ENCODE data around the gene HDAC7.

HDAC7 gene

DNA sequence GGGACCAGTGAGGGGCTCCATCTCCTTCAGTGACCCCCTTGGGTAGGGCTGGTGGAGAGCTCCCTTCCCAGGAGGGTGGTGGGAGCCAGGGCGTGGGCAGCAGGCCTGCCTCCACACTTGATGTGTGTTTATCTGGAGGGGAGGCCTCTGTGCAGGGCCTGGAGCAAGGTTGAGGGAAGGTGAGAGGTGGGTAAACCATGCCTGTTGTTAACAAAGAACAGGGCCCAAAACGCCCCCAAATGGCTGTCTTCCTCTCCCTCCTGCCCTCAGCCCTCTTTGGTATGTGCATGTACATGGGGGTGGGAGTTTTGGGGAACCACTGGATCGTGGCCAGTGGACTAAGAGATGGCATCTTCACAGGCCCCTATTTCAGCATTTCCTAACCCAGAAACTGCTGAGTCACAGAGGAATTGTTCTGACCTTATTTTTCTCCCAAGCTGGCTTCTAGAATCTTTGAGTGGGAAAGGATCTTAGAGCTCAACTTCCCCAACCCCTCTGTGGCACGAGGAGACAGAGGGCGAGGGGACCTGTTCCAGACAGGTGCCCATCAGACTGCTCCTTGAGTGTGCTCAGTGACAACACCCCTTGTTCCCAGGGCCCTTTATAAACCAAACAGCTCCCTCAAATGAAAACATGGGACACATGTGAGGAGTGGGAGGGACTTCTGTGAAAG is 43.1 kb downstream of the HDAC7 start:
- DNase-seq = no peak

DNA sequence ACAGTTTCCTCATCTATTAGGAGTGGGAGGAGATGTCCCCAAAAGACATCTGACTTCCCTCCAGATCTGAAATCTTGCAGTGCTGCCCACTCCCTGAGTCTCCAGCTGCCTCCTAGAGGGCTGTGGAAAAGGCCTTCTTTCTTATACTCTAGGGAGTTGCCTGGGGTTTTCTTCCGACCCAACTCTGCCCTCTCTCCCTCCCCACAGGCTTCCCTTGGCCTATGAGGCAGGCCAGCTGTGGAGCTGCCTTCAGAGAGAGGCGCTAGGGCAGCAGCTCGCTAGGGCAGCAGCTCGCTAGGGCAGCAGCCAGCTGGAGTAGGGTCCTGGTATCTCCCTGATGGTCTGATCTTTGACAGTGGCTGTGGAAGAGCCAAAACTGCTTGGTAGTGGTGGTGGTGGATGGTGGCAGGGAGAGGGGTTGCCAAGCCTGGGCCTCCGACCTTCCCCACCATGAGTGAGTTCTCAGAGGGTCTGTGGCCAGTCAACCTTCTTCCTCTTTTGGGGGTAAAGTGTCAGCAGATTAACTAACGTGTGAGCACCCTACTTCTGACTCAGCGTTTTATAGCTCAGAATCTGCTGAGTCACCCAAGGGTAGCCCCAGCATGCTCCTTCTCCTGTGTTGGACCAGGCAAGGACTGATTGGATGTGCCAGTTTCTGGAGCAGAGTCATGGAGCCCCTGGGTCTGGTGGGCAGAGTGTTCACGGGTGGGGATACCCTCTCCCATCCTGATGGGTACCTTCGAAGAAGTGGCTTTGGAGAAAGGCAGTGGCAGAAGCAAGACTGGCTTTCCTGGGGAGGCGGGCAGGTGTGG is 44.4 kb downstream of the HDAC7 start:
- DNase-seq = no peak

DNA sequence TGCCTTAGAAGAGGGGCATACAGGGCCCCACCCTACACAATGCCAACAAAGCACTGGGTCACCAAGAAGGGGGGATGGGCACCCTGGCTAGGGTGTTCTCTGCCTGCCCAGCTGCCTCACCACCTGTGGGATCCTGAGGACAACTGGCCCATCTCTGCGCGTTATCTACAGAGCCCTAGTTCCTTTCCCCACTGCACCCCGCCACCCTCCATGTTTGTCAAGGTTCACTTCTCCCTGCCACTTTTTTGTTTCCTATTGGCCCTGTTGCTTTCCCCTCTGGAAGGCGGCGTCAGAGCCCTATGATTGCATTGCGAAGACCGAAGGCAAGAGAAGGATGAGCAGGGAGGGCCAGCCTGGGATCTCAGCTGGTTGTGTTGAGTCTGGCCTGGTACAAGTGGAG is 45.0 kb downstream of the HDAC7 start:
- no peak for DNase-seq

DNA sequence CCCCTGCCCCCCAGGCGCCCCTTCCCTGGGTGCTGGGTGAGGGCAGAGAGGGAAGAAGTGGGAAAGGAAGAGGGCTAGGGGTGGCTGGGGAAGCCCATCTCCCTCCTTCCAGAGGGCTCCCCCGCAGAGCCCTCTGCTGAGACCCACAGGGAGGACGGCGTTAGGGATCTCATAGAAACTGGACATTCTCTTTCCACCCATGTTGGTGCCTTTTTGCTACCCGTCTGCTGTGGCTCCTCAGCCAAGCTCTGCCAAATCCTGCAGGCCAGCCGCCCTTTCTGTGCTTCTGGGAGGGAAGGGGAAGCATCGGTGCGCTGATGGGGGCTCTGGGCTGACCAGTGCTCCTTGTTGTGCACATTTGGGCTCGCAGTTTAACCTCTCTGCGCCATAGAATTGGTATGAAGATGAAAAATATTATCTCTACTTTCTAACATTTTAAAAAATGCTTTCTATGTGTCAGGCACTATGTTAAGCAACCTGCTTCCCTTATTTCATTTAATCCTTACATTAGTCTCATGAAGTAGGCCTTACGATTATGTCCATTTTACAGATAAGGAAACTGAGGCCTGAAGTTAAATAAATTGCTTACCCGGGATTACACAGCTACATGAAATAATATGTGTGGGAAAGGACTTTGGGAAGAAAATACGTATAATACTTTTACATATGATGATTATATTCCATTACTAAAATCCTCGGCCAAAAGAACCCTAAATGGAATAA is 45.7 kb downstream of the HDAC7 start:
- no peak for DNase-seq

DNA sequence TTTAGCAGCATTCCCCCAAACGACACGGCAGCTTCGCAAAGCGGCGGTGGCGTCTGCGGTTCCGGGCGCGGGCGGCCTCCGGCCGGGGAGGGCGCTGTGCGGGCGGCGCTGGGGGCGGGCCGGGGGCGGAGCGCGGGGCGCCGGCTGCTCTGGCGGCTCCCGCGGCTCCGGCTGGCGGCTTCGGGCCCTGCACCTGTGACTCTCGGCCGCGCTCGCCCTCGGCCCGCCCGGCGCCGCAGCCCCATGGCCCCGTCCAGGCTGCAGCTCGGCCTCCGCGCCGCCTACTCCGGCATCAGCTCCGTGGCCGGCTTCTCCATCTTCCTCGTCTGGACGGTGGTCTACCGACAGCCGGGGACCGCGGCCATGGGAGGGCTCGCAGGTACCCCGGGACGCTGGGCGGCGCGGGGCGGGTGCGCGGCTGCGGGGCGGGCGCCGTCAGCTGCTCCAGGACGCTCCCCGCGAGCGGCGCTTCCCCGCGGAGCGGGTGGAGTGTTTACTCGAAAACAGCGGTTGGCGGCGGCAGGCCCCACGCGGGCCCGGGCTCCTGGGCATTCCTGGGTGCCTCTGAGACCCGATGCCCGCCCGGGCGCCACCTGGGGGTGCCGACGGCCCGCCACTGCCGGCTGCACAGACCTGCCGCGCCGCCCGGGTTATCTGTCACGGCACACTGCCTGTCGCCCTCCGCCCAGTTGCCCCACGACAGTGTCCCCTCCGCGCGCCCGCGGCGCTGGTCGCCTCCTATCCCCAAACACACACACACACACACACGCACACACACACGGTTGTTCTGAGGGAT is 46.4 kb downstream of the HDAC7 start, which contains the start of gene SLC48A1:
TSS of gene SLC48A1 (plus strand) at position 177 of the 796 bp plus-strand sequence. CDS start at position 244, 67 bp downstream.
- DNase-seq = no peak

DNA sequence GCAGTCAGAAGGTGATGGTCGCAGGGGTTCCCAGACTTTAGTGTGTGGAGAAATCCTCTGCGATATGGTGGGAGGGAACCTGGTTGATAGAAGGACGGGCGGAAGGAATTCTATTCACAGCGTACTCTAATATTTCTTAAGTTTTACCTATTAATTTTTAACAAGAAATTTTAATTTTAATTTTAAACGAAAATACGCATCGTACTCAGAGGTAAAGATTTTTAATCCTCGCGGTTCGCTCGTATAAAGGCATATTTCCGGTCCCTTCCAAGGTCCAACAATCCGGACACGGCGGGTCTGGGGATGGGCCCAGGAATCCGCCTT is 47.0 kb downstream of the HDAC7 start:
- no peak for DNase-seq

DNA sequence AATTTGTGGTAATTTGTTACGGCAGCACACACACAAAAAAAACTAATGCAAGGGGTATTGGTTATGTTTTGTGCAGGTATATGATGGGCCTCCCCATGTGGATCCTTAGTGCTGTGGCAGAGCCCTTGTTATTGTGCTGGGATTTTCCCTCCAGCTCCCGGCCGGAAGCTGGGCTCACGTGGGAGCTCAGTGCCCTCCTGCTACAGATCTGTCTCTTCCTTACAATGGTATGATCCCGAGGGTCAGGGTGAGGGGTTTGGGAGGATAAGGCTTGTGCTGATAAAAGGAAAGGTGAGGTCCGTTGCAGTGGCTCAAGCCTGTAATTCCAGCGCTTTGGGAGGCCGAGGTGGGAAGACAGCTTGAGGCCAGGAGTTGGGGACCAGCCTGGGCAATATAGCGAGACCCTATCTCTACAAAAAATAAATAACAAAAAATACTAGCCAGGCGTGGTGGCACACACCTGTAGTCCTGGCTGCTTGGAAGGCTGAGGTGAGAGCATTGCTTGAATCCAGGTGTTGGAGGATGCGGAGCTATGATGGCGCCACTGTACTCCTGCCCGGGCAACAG is 47.5 kb downstream of the HDAC7 start:
- no peak for DNase-seq

DNA sequence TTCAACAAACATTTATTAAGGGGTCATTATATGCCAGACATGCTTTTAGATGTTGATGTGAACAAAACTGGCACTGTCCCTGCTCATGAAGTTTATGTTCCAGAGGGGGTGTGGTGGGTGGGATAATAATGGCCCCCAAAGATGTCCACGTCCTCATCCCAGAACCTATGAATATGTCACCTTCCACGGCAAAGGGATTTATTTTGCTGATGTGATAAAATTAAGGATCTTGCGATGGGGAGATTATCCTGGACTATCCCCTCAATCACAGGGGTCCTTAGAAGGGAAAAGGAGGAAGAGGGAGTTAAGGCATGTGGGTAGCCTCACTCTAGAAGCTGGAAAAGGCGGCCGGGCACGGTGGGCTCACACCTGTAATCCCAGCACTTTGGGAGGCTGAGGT is 48.4 kb downstream of the HDAC7 start:
- no peak for DNase-seq

DNA sequence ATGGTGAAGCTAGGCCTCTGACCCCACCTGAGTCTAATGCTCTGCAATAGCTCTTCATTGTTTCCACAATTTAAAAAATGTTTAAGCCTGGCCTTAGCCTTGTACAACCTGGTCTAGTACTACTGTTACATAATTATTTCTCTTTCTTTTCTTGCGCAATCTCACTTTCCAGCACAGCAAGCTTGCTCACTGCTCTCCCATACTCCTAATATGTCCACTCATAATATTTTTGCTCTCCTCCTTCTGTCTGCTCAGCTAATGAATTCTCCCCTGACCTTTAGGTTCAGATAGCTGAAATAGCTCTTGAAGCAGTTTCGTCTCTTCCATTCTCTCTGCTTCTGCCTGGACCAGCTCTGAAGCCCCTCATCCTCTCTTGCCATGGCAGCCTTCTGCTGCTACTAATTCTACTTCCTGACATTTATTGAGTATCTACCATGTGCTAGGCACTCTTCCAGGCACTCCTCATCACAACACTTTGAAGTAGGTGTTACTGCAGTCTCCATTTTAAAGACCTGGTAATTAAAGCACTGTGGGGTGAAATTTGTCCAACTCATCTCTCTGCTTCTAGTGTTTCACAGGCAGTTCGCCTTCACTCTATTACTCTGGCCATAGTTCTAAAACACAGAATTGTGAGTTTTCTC is 49.5 kb downstream of the HDAC7 start:
- DNase-seq = no peak

DNA sequence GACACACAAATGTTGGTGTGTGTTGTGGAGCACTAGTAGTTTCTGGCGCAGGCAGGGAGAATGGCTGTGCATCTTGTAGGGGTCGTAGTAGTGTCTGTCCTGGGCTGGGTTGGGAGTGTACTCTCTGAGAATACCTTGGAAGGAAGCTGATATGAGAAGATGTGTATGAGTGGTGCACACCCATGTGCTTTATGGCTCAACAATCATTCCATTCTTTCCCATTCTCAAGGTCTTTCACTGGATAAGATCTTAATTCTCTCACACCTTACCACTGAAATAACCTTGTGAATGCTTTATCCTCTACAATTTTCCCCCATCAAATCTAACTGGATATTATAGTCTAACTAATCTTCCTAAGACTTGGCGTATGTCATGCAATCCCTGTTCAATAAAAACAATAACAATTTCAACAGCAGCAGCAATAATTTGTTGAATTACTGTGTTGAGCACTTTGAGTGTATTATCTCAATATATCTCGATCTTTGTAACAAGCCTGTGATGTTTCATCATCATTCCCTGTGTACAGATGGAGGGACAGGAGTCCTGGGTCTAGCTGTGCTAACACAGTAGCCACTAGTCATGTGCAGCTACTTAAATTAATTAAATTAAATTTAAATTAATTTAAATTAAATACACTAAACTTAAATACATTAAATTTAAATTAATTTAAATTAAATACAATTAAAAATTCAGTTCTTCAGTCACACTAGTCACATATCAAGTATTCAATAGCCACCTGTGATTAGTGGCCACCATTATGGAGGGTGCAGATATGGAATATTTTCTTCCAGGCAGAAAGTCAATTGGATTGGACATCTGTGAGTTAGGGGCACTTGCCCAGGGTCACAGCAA is 50.2 kb downstream of the HDAC7 start:
- DNase-seq = no peak

DNA sequence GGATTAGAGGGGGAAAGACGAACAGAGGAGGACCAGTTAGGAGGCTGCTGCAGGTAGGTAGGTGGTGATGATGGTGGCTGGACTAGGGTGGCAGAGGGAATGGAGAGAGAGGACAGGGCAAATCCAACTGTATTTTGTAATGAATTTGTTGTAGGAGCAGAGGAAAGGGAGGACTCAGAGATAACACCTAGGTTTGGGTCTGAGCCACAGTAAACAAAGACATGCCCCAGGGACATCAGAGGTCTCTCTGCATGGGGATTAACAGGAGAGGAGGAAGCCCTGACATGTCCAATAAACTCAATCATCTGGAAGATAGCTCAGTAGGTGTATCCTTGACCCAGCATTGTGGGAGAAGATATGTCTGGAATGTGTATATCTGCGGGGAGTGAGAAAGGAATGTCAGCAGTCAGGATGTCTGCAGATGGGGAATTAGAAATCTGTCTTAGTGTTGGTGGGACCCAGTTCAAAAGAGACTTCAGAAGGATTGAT is 51.3 kb downstream of the HDAC7 start:
- DNase-seq = no peak

DNA sequence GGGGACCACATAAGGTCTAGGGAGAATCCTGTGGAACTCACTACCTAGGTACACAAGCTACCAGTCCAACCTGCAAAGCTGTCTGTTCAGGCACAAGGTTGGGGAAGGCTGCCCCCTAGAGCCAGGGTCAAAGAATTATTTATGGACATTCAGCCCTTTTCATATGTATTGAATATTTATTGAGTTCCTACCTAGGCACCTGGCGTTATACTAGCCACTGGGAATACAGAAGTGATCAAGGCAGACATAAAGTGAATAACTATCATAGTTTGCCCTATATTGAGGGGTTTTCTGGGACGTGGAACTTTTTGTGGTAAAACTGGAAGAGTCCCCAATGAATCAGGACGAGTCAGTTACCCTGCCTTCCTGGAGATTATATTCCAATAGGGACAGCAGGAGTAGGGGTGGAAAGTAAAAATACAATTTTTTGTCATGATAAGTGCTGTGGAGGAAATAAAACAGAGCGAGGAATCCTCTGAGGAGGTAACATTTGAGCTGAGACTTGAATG is 52.4 kb downstream of the HDAC7 start:
- no peak for DNase-seq

DNA sequence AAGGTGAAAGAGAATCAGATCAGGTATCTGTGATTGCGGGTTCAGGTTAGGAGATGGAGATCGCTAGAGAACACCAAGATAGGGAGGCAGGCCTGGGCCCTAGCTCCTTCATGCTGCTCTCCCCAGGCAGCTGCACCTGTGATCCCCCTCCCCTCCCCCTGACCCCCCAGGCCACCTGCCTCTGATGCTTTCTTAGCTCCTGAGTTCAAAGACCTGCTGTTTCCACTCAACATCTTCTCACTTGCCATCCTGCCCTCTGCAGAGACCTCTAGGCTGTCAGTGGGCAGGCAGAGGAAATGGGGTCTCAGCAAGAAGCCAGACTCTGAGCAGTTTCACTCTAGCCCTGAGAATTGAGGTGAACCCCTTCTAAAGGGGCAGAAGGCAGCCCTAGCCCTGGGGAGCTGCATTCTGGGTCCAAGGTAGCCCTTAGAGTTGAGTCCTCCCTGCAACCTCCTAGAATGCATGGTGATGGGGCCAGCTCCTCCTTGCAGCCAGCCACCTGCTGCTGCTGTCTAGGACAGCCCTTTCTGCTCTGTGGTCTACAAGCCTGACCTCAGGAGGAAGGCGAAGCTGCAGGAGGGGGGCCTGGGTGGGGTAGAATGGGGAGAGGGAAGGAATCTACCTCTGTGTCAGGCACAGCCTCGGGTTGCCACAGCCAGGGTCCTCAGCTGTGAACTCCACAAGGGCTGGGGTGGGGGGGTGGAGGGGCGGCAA is 53.0 kb downstream of the HDAC7 start:
- no peak for DNase-seq

DNA sequence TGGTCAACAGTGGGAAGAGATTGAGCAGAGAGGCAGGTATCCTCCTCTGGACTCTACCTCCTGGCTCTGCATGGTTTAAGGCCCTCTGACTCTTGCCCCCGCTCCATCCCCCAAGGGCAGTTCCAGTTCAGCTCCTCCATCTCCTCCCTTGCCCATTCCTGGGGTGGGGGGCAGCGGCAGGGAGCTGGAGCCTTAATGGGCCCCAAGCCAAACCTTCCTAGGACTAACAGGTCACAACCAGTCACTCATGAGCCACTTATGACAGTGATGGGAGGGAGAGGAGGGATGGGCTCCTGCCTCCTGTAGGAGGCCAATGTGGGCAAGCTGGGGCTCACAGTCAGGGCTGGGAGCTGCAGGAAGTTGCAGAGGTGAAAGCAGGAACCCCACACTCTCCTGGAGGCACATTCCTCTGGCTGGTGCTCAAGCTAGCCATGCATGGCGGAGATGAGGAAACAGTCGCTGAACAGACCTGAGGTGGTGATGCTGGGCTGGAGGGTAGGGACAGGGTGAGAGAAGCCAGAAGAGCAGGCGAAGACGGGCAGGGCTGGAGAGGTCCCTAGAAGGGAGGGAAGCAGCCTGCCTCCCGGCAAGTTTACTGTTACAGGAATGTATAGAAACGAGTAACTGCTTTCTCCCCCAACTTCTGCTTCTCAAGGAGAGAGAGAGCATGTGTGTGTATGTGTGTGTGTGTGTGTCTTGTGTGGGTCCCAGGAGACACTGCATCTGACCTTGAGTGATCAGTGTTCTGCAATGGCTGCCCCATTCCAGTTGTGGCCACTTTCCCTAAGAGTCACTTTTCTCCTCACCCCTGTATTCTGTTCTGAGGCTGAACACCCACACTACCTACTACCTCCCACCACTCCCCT is 56.0 kb downstream of the HDAC7 start:
- DNase-seq = no peak

DNA sequence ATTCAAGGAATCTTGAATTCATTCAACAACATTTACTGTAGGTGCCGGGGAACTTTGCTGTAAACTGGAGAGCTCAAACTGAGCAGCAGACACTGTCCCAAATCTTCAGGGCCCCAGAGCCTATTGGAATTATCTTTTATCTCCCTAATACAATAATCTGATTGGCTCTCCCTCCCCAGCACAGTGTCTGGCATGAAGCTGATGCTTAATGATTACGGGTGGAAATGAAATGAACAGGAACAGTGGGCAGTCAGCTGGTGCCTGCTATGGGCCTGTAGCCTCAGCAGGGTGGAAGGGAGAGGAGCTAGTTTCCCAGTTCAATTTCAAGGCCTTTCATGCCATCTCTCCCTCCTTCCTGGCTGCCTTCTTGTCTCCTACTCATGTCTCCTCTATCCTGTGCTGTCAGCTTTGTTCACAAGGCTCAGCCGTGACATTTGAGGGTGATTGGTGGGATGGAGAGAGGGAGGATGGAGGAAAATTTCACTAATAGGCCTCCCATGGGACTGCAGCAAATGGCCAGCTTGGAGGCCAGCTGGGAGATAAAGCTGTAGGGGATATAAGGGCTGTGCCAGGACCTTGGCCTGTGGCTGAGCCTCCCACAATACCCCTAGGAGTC is 56.7 kb downstream of the HDAC7 start:
- DNase-seq = no peak

DNA sequence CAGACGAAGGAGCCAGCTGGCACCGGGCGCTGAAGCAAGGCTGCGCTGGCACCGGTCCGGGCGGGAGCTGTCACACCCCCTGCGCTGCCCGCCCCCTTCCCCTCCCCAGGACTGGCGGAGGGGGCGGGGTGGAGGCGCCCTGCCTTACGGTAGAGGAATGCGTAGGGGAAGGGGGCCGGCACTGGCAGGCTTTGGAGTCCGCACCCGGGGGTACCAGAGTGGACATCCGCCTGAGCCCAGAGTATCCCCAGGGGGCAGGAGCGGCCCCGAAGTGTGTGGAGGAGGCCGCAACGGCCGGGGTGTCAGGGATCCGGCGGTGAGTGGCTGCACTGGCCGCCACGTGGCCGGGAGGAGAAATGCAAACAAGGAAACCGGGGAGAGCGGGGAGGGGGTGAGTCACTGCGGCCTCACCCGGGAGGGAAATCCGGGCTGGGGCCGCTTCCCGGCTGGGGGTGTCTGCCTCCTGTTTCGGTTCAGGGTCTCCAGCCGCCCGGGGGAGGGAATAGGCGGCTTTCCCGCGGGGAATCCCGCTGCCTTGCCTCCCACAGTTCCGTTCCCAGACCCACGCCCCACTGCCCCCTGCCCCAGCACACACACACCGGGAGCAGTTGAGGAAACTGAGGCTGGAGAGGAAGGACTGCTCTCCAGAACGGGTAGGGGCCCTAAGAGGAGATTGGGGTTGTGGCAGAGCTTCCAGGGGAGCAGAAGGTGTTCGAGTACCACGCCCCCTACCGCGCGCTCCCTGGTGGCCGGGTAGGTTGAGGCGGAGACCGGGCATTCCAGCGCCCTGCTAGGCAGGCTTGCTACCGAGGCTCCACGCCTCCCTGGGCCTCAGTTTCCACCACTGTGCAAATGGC is 60.6 kb downstream of the HDAC7 start, which contains the start of gene RAPGEF3:
TSS of gene RAPGEF3 (minus strand) at position 47 of the 857 bp plus-strand sequence. CDS start 324 bp downstream, outside the sequence.
- no peak for DNase-seq

DNA sequence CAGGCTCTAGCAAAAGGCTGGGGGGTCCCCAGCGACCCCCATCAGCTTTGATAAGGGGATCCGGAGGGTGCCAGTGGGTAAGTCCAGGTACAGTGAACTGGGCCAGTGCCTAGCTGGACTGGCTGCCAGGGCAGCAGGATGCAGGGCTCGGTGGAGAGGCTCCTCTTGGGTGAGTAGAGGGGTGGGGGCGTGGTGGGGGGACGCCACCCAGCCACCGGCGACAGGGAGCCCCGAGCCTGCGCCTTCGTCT is 61.2 kb downstream of the HDAC7 start:
- no peak for DNase-seq
